Type B pancreatic cell (in vitro differentiated cells): ENCODE data around the gene SLF1. TPM values are rescaled to one million over a fixed set of nuclear protein-coding genes. Genes with fewer than 3 reads are reported as not detected.

Experiments
- DNase-seq: peaks from one replicate; pipeline ENCODE4 v3.0.0; 2021; ENCODE audit warnings: mixed read lengths; ENCODE audit not compliant: unreplicated experiment; ENCODE audit errors: extremely low spot score
- H3K27ac Mint-ChIP-seq: 2 replicates; pipeline ENCODE4 v1.8.0; 2021; ENCODE audit warnings: mild to moderate bottlenecking, mixed read lengths
- H3K27me3 Mint-ChIP-seq: 2 replicates; pipeline ENCODE4 v1.8.0; 2021; ENCODE audit warnings: mixed read lengths
- H3K36me3 Mint-ChIP-seq: 2 replicates; pipeline ENCODE4 v1.8.0; 2021; ENCODE audit warnings: mixed read lengths
- H3K4me1 Mint-ChIP-seq: one replicate; pipeline ENCODE4 v1.8.0; 2021; ENCODE audit warnings: mixed read lengths; ENCODE audit not compliant: unreplicated experiment
- H3K4me3 Mint-ChIP-seq: 2 replicates; pipeline ENCODE4 v1.8.0; 2021; ENCODE audit warnings: mild to moderate bottlenecking, mixed read lengths
- H3K9me3 Mint-ChIP-seq: 2 replicates; pipeline ENCODE4 v1.8.0; 2021; ENCODE audit warnings: mixed read lengths
- CTCF ChIP-seq: fragments of 200-600 bp; sonication (generic); conservative IDR thresholded peaks from 2 replicates; pipeline ENCODE4 v1.5.0; 2021; ENCODE audit warnings: antibody characterized with exemption, mild to moderate bottlenecking
- total RNA-seq: library from RNA; stranded (reverse); gene quantifications from 2 replicates; pipeline ENCODE4 v1.2.1, GENCODE V29; 2021; ENCODE audit warnings: low replicate concordance

The SLF1 gene
- total RNA-seq, 1 donor from 2014 or later, result 17.5 TPM

- H3K4me1 Mint-ChIP-seq, result no peaks in the 10 kb centered on the region
- DNase-seq, result no peak
- TF ChIP-seq CTCF, result no peak
- no peaks in the 10 kb centered on the region for H3K27me3 Mint-ChIP-seq
- no peak overlapping the region for H3K27ac Mint-ChIP-seq
- peaks cover 57% of the 10 kb centered on the region for H3K36me3 Mint-ChIP-seq
- peaks cover 5% of the 10 kb centered on the region for H3K9me3 Mint-ChIP-seq
- H3K4me3 Mint-ChIP-seq, result no peak overlapping the region
These were observed 21.7 kb downstream of the SLF1 start for GRCh38 chr5:94640176-94640575.

- DNase-seq, result no peak
- H3K4me3 Mint-ChIP-seq, result no peak overlapping the region
- no peaks in the 10 kb centered on the region for H3K4me1 Mint-ChIP-seq
- no peak for TF ChIP-seq CTCF
- peaks cover 30% of the 10 kb centered on the region for H3K36me3 Mint-ChIP-seq
- H3K27me3 Mint-ChIP-seq, result no peaks in the 10 kb centered on the region
- H3K27ac Mint-ChIP-seq, result no peak overlapping the region
- peaks cover 4% of the 10 kb centered on the region for H3K9me3 Mint-ChIP-seq
These were observed 26.6 kb downstream of the SLF1 start for GRCh38 chr5:94645053-94645452.

GRCh38 chr5:94646758-94647157 lies 28.3 kb downstream of the SLF1 start:
- H3K27ac Mint-ChIP-seq, result no peak overlapping the region
- DNase-seq, result no peak
- no peak overlapping the region for H3K4me3 Mint-ChIP-seq
- no peaks in the 10 kb centered on the region for H3K27me3 Mint-ChIP-seq
- no peaks in the 10 kb centered on the region for H3K4me1 Mint-ChIP-seq
- H3K9me3 Mint-ChIP-seq, result no peaks in the 10 kb centered on the region
- no peak for TF ChIP-seq CTCF
- H3K36me3 Mint-ChIP-seq, result peaks cover 14% of the 10 kb centered on the region

GRCh38 chr5:94649874-94650273 lies 31.4 kb downstream of the SLF1 start:
- peaks cover 21% of the 10 kb centered on the region for H3K36me3 Mint-ChIP-seq
- no peak for DNase-seq
- TF ChIP-seq CTCF, result no peak
- H3K4me3 Mint-ChIP-seq, result no peak overlapping the region
- no peaks in the 10 kb centered on the region for H3K4me1 Mint-ChIP-seq
- H3K27me3 Mint-ChIP-seq, result no peaks in the 10 kb centered on the region
- H3K27ac Mint-ChIP-seq, result no peak overlapping the region
- peaks cover under 1% of the 10 kb centered on the region for H3K9me3 Mint-ChIP-seq

GRCh38 chr5:94658272-94658671 lies 39.8 kb downstream of the SLF1 start:
- no peak overlapping the region for H3K27ac Mint-ChIP-seq
- H3K9me3 Mint-ChIP-seq, result peaks cover 27% of the 10 kb centered on the region
- no peak for DNase-seq
- TF ChIP-seq CTCF, result no peak
- no peaks in the 10 kb centered on the region for H3K4me1 Mint-ChIP-seq
- H3K27me3 Mint-ChIP-seq, result no peaks in the 10 kb centered on the region
- H3K36me3 Mint-ChIP-seq, result peaks cover 60% of the 10 kb centered on the region
- H3K4me3 Mint-ChIP-seq, result no peak overlapping the region

GRCh38 chr5:94660506-94660905 lies 42.0 kb downstream of the SLF1 start:
- peaks cover 20% of the 10 kb centered on the region for H3K9me3 Mint-ChIP-seq
- H3K4me3 Mint-ChIP-seq, result no peak overlapping the region
- H3K4me1 Mint-ChIP-seq, result no peaks in the 10 kb centered on the region
- H3K27ac Mint-ChIP-seq, result no peak overlapping the region
- TF ChIP-seq CTCF, result no peak
- no peaks in the 10 kb centered on the region for H3K27me3 Mint-ChIP-seq
- no peak for DNase-seq
- peaks cover 49% of the 10 kb centered on the region for H3K36me3 Mint-ChIP-seq
